Heart right ventricle (tissue), 16 donors: ENCODE measurements around the gene DBP. TPM values are rescaled to one million over a fixed set of nuclear protein-coding genes. Genes with fewer than 3 reads are reported as not detected.

Experiments
- ATAC-seq, 8 donors: fragments of 200-7000 bp; cut with Tn5 transposase; one replicate each; pipeline ENCODE4 v1.9.1; 2020; ENCODE audit warnings: mild to moderate bottlenecking in 8 of 8, moderate library complexity in 8 of 8, moderate number of reproducible peaks in 1 of 8
- DNase-seq, 2 donors: peaks; one replicate each; pipeline ENCODE4 v3.0.0-alpha.2; 2020
- H3K27ac ChIP-seq, 10 donors: fragments of 200-600 bp; sonication (generic) in 2 of 10; one replicate each; pipeline versions ENCODE4 v1.5.0 to v1.8.0; 2020 to 2022; ENCODE audit warnings: mild to moderate bottlenecking in 3 of 10
- H3K27me3 ChIP-seq, 7 donors: fragments of 200-600 bp; one replicate each; pipeline ENCODE4 v1.8.0; 2021 to 2022; ENCODE audit warnings: mild to moderate bottlenecking in 2 of 7
- H3K36me3 ChIP-seq, 9 donors: fragments of 200-600 bp; sonication (generic) in 1 of 9; one replicate each; pipeline versions ENCODE4 v1.5.0 to v1.8.0; 2020 to 2022; ENCODE audit warnings: mild to moderate bottlenecking in 2 of 9
- H3K4me1 ChIP-seq, 9 donors: fragments of 200-600 bp; sonication (generic) in 1 of 9; one replicate each; pipeline versions ENCODE4 v1.5.0 to v1.8.0; 2020 to 2022; ENCODE audit warnings: mild to moderate bottlenecking in 4 of 9
- H3K4me3 ChIP-seq, 10 donors: fragments of 200-600 bp; sonication (generic) in 2 of 10; one replicate each; pipeline versions ENCODE4 v1.5.0 to v1.8.0; 2020 to 2022; ENCODE audit warnings: mild to moderate bottlenecking in 7 of 10, moderate library complexity in 2 of 10
- H3K9me3 ChIP-seq, 11 donors: fragments of 200-600 bp in 10 of 11; sonication (generic) in 2 of 11; one replicate each; pipeline versions ENCODE4 v1.5.0 to v1.8.0; 2013 to 2022; ENCODE audit warnings: mild to moderate bottlenecking in 2 of 11, control low read depth in 1 of 11, moderate library complexity in 1 of 11
- whole genome bisulfite sequencing, 2 donors: extraction: QIAGEN DNeasy Blood & Tissue Kit; methylation state at CpG; one replicate each; pipeline ENCODE4 v1.1.7; 2013; ENCODE audit warnings: inconsistent platforms in 1 of 2; 5-methylcytosine and 5-hydroxymethylcytosine counted together
- intact Hi-C, 10 donors: fragments of 100-400 bp; cut with DNase I; formaldehyde crosslinking; loops; one replicate each; pipeline versions ENCODE4 v1.11.1 to v1.14.2; 2022
- polyA plus RNA-seq, 2 donors: library from polyadenylated mRNA; stranded (reverse); fragments of 200-250 nt; gene quantifications; one replicate each; pipeline ENCODE4 v1.2.3, GENCODE V29; 2013
- total RNA-seq, 10 donors: library from RNA; stranded (reverse); fragmentation: NEBNext Ultra II Directional in 3 of 10; extraction: Animal tissue kit (Norgen Biotek cat#: 25700) in 3 of 10; gene quantifications; one replicate each; pipeline versions ENCODE4 v1.2.1 to v1.2.4, GENCODE V29; 2021 to 2023
- TF ChIP-seq, protein P1 (sequence below), 9 donors: fragments of 200-600 bp; sonication (generic) in 2 of 9; IDR thresholded peaks; one replicate each; pipeline versions ENCODE4 v1.5.0 to v1.8.0; 2021 to 2022; ENCODE audit warnings: antibody characterized with exemption in 9 of 9, mild to moderate bottlenecking in 5 of 9, moderate library complexity in 1 of 9
- donor health status: Arrhythmogenic right ventricular cardiomyopathy.
- donor health status: ischemic (EF 13 %, LVEDD 7.1; RV severe dilation, severe dysfunction).
- donor health status: healthy with polysubstance abuse.
- donor health status: DM: no; HTN: yes; CAD: no.
- donor health status: DM: no; HTN: no; CAD: no.
- donor health status: ischemic (EF 25% LVEDD 6.9; RV normal size, moderate dysfunction).
- donor health status: ischemic (EF 25% LVEDD 5.7; RV mildly dilated, moderate dysfunction).
- donor health status: healthy.
- donor health status: DM: yes; HTN: yes; CAD: no.
- donor health status: Ischemic cardiomyopathy.
- donor health status: ischemic (EF 35%, LVEDD 5.7; RV mildly dilated, moderate dysfunction).
- donor health status: nonischemic (EF 11% LVEDD 7.7; RV severe dilation, severe dysfunction).
- donor health status: DM: yes; HTN: yes; CAD: no.
- donor health status: PGD.
- donor health status: ischemic (EF 29% LVEDD 5.4; RV normal size, mild dysfunction).
- donor health status: nonischemic (EF 23%, LVEDD 6.1; RV moderate dilation, normal function).

The DBP gene
- total and polyA plus RNA-seq, 12 donors: 2.4 to 30.0 (median 12.2) TPM

DNA sequence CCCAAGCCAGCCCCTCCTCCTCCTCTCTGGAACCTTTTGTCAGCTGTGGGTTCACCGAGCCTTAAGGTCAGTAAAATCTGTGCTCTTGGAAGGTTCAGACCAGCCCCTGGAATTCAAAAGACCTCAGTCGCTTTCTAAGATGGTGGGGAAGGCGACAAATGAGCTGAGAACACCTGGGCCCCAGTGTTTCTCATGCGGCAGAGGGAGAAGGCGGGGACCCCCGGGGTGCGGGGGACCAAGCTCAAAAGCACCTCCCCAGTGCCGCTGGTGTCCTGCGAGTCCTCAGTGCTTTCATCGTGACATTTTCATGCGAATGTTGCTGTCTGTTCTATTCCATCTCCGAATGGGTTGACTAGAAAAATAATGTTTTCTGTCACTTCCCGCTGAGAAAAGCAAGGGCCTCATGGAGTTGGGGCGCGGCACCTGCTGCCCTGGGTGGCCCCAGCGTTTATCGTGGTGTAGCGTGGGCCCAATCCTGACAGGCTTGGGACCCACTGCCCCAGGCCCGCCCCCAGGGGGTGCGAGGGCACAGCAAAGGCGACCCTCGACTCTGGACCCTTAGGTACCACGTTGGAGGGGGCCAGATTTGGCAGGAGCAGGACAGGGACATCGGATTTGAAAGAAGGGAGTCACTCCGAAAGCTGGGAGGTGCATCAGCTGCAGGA, 36.4 kb upstream of the DBP start:
- H3K9me3 ChIP-seq: no peaks in the 10 kb centered on the region
- no peak for ATAC-seq
- peaks cover 0 to 10% (median 9%) of the 10 kb centered on the region in 9 donors for H3K4me1 ChIP-seq
- H3K27me3 ChIP-seq: peaks cover 0 to 5% (median 0%) of the 10 kb centered on the region in 7 donors
- no peak for DNase-seq
- TF ChIP-seq, protein P1, sequence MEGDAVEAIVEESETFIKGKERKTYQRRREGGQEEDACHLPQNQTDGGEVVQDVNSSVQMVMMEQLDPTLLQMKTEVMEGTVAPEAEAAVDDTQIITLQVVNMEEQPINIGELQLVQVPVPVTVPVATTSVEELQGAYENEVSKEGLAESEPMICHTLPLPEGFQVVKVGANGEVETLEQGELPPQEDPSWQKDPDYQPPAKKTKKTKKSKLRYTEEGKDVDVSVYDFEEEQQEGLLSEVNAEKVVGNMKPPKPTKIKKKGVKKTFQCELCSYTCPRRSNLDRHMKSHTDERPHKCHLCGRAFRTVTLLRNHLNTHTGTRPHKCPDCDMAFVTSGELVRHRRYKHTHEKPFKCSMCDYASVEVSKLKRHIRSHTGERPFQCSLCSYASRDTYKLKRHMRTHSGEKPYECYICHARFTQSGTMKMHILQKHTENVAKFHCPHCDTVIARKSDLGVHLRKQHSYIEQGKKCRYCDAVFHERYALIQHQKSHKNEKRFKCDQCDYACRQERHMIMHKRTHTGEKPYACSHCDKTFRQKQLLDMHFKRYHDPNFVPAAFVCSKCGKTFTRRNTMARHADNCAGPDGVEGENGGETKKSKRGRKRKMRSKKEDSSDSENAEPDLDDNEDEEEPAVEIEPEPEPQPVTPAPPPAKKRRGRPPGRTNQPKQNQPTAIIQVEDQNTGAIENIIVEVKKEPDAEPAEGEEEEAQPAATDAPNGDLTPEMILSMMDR (IDR thresholded peaks at IDR 0.05): no peak
- 79 to 82% methylated on average over 25 of the region's 25 CpGs for WGBS, 2 donors
- H3K27ac ChIP-seq: no peak overlapping the region
- intact Hi-C loops: loop anchor here in 8 of 10 donors (2.0 to 10.0 kb wide), 6 partner anchors 27 to 171 kb away; partner anchors contain the start of genes CA11 (in 1 of the 8) and HSD17B14 (in 1 of the 8)
- H3K36me3 ChIP-seq: no peaks in the 10 kb centered on the region
- H3K4me3 ChIP-seq: no peak overlapping the region

DNA sequence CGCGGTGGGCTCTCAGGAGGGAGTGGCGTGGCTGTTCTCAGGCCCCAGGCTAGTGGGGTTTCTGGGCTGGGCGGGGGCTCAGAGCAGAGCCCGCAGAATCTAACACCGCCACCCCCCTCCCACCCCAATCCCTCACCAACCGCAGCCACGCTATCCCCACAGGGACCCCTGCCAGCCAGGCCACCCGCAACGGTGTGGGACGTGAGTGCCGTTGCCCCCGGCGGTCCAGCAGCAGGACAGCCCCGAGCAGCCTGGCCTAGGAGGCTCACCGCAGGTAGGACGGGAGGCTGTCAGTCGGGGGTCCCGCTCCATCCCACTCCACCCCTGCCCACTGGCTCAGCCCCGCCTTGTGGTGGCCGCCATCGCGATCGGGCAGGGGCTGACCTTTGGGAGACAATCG, 35.8 kb upstream of the DBP start, which contains the start of gene NTN5:
Gene NTN5 (minus strand): TSS at position 24 of the 400 bp plus-strand sequence. CDS start 2,031 bp downstream, outside the sequence.
- ATAC-seq (no peak), DNase-seq (no peak)
- TF ChIP-seq, protein P1 (IDR thresholded peaks at IDR 0.05): no peak
- WGBS, 2 donors: 75 to 76% methylated on average over 25 of the region's 25 CpGs
- peaks cover 0 to 5% (median 0%) of the 10 kb centered on the region in 7 donors for H3K27me3 ChIP-seq
- intact Hi-C loops: loop anchor here in 6 of 10 donors (10.0 kb wide), 4 partner anchors 62 to 172 kb away; partner anchors contain the start of gene HSD17B14 (in 1 of the 6)
- H3K4me3 ChIP-seq: no peak within 1 kb of the TSS
- H3K27ac ChIP-seq: no peak within 1 kb of the TSS
- no peaks in the 10 kb centered on the region for H3K36me3 ChIP-seq
- H3K4me1 ChIP-seq: peaks cover 0 to 10% (median 9%) of the 10 kb centered on the region in 9 donors
- no peaks in the 10 kb centered on the region for H3K9me3 ChIP-seq

DNA sequence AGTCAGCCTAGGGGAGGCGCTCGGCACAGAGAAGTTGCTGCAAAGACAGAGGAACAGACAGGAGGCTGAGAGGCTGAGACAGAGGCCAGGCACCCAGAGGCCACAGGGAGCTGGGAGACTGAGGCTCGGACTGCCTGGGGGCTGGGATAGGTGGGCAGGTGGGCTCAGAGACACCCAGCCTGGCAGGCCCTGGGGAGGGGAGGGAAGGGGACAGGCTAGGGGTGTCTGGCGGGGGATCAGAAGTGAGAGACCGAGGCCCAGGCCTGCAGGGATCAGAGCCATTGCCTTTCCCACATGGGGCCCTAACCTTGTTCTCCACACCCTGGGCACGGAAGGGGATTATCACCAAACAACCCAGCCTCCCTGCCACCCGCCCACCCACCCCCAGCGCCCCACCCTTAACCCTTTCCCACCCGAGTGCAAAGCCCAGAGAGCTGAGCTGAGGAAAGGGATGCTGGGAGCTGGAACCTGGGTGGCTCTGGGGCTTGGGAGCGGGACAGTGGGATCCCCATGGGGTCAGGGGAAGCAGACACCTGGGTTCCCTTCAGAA, 34.3 kb upstream of the DBP start:
- Histone ChIP-seq H3K4me3 (no peak overlapping the region), H3K27me3 (peaks cover 0 to 5% (median 0%) of the 10 kb centered on the region in 7 donors), H3K4me1 (peaks cover 0 to 10% (median 9%) of the 10 kb centered on the region in 9 donors), H3K36me3 (no peaks in the 10 kb centered on the region), H3K9me3 (no peaks in the 10 kb centered on the region), H3K27ac (no peak overlapping the region)
- TF ChIP-seq, protein P1 (IDR thresholded peaks at IDR 0.05): no peak
- intact Hi-C loops: loop anchor here in 6 of 10 donors (10.0 kb wide), 4 partner anchors 63 to 173 kb away; partner anchors contain the start of gene HSD17B14 (in 1 of the 6)
- 79 to 81% methylated on average over 10 of the region's 10 CpGs for WGBS, 2 donors
- ATAC-seq (no peak), DNase-seq (no peak)

DNA sequence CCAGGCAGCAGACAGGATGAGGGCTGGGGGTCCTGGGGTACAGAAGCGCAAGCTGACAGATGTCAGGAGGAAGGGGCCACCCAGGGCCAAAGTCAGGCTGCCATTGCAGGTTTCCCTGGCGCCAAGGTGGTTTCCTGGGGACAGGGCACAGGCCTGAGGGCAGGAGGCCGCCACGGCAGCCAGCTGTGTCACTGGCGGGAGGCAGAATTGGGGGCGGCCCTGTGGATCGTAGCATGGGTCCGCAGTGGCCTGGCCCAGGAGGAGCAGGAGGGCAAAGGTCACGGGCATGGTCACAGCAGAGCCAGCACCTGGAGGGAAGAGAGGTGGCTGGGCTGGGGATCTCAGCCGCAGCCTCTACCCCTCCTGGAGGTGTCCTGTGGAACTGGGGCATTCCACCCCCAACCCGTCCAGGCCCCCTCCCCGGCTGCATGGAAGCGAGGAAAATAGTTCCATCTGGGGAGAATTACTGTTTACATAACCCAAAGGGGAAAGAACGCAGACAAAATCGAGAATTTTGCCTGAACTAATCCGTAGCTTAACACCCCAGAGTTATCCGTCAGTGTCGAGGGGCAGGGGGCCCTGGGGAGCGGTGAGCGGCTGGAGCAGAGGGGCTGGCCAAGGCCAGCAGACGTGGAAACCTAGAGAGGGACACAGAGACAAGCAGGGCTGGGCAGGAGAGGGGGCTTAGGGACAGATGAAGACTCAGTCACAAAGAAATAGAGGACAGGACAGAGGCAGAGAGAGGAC, 33.7 kb upstream of the DBP start:
- no peaks in the 10 kb centered on the region for H3K9me3 ChIP-seq
- intact Hi-C loops: loop anchor here in 6 of 10 donors (10.0 kb wide), 4 partner anchors 64 to 174 kb away; partner anchors contain the start of gene HSD17B14 (in 1 of the 6)
- no peak for DNase-seq

More for the DNA sequence above, 33.7 kb upstream of the DBP start:
- no peak for ATAC-seq
- Histone ChIP-seq H3K36me3 (no peaks in the 10 kb centered on the region), H3K27ac (no peak overlapping the region), H3K4me3 (no peak overlapping the region), H3K27me3 (peaks cover 0 to 5% (median 0%) of the 10 kb centered on the region in 7 donors), H3K4me1 (peaks cover 0 to 10% (median 9%) of the 10 kb centered on the region in 9 donors)
- 87 to 88% methylated on average over 21 of the region's 21 CpGs for WGBS, 2 donors
- TF ChIP-seq, protein P1 (IDR thresholded peaks at IDR 0.05): no peak
